ENCODE data around the gene NUMA1. TPM values are rescaled to one million over a fixed set of nuclear protein-coding genes. Genes with fewer than 3 reads are reported as not detected.

Gene NUMA1
- total and polyA plus RNA-seq, 2 of the 8 experiments (the other 6 are each of a cell fraction or from before 2014, with no cell fraction given): 101 to 107 TPM

DNA sequence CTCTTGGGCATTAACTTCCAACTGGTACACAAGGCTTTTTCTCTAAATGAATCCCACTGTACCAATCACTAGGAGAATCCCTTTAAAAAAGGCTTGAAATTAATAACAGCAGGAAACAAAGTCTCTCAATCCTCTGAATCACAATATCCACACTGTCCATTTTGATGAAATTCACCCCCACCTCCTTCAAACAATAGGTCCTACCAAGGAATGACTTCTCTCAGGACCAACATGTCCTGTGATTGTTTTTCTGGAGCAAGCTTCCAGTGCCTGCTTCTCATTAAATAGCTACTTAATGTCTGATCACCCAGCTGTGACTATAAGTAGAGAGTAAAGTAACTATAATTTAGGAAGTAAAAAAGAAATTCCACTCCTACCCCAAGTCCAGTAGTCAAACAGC is 13.1 kb downstream of the NUMA1 start (continued):
- TF ChIP-seq EZH2 (IDR thresholded peaks at IDR 0.05; ENCODE audit: low read depth, low read length, severe bottlenecking) (no peak), CTBP2 (IDR thresholded peaks at IDR 0.05; ENCODE audit: borderline replicate concordance, insufficient read depth, insufficient read length, low read length) (no peak)
